NCI-H82 (cell line): ENCODE measurements around the gene LCMT2.
"Not testable (repeated sequence)": the region's sequence is repeated elsewhere in the genome, so short reads cannot be mapped to it uniquely, and the experiment has no call there.

Experiments
- DNase-seq: peaks from one replicate; lab custom pipeline; 2025; lab: John Stamatoyannopoulos, UW

LCMT2 gene

GRCh38 chr15:43316016-43316970 is 14.1 kb downstream of the LCMT2 start:
- peak; percentile 23 for DNase-seq

GRCh38 chr15:43314171-43314570 is 16.2 kb downstream of the LCMT2 start:
- no peak for DNase-seq

- no peak for DNase-seq
These were observed 18.0 kb downstream of the LCMT2 start for GRCh38 chr15:43312378-43312777.

- DNase-seq, result no peak
These were observed 28.1 kb downstream of the LCMT2 start, which contains the start of gene TGM7 for GRCh38 chr15:43302205-43302817. TGM7 (minus strand) TSS chr15:43302255.

GRCh38 chr15:43299884-43300283 is 30.5 kb downstream of the LCMT2 start:
- no peak for DNase-seq

GRCh38 chr15:43299411-43299810 is 31.0 kb downstream of the LCMT2 start:
- no peak for DNase-seq

- DNase-seq, result no peak
These were observed 36.2 kb downstream of the LCMT2 start for GRCh38 chr15:43294091-43294706.

- DNase-seq, result peak; percentile 63
These were observed 36.9 kb downstream of the LCMT2 start for GRCh38 chr15:43293432-43293831.

- DNase-seq, result no peak
These were observed 37.8 kb downstream of the LCMT2 start for GRCh38 chr15:43292375-43293078.

GRCh38 chr15:43289656-43290055 is 40.7 kb downstream of the LCMT2 start:
- DNase-seq, result not testable (repeated sequence)

- no peak for DNase-seq
These were observed 43.1 kb downstream of the LCMT2 start for GRCh38 chr15:43287254-43287653.

GRCh38 chr15:43286074-43286473 is 44.3 kb downstream of the LCMT2 start:
- no peak for DNase-seq

- peak; percentile 86 for DNase-seq
These were observed 44.8 kb downstream of the LCMT2 start for GRCh38 chr15:43285609-43286037.

GRCh38 chr15:43283526-43283925 is 46.8 kb downstream of the LCMT2 start:
- DNase-seq, result no peak

GRCh38 chr15:43281926-43282602 is 48.3 kb downstream of the LCMT2 start:
- no peak for DNase-seq

- no peak for DNase-seq
These were observed 49.4 kb downstream of the LCMT2 start for GRCh38 chr15:43280996-43281395.

GRCh38 chr15:43279496-43279895 is 50.9 kb downstream of the LCMT2 start:
- no peak for DNase-seq

- no peak for DNase-seq
These were observed 51.5 kb downstream of the LCMT2 start for GRCh38 chr15:43278869-43279268.

GRCh38 chr15:43277901-43278300 is 52.5 kb downstream of the LCMT2 start:
- DNase-seq, result no peak

GRCh38 chr15:43277231-43277823 is 53.0 kb downstream of the LCMT2 start:
- no peak for DNase-seq

GRCh38 chr15:43276563-43277200 is 53.7 kb downstream of the LCMT2 start:
- no peak for DNase-seq
